ENCODE measurements around the gene ZNF652. TPM values are rescaled to one million over a fixed set of nuclear protein-coding genes. Genes with fewer than 3 reads are reported as not detected.

ZNF652 gene
- total and polyA plus RNA-seq, 3 donors from 2014 or later, result 32.3 to 62.3 (median 51.2) TPM

DNA sequence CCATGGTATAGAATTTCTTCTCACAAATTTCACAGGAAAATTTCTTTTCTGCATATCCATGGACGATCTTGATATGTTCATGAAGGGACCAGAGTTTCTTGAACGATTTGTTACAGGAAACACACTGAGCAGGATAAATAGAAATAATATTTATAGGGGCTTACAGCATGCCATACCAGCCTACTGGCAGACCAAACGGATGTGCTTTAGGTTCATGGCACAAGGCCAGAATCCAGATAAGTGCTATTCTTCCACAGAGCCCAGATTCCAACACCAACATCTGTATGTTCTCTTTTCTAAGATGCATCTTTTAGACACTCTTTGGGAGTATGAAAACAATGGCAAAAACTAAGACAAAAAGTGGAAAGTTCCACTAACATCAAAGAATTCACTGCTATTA, 49.3 kb downstream of the ZNF652 start:
- no peaks in the 10 kb centered on the region for H3K36me3 ChIP-seq (ENCODE audit: low read depth, missing control alignments)
- DNase-seq, result no peak
- no peaks in the 10 kb centered on the region for H3K27me3 ChIP-seq
- no peak overlapping the region for H3K4me3 ChIP-seq
- no peak overlapping the region for H3K27ac ChIP-seq
- intact Hi-C loops (cut with DNase I; ENCODE audit: low total_unique reads), result no loop called here
- H3K4me1 ChIP-seq, result peaks cover 5% of the 10 kb centered on the region
- WGBS, 2 donors, result 74 to 80% methylated on average over 3 of the region's 3 CpGs
- no peaks in the 10 kb centered on the region for H3K9me3 ChIP-seq
- no peak for TF ChIP-seq POLR2A (IDR thresholded peaks at IDR 0.05)
- TF ChIP-seq, protein P1, sequence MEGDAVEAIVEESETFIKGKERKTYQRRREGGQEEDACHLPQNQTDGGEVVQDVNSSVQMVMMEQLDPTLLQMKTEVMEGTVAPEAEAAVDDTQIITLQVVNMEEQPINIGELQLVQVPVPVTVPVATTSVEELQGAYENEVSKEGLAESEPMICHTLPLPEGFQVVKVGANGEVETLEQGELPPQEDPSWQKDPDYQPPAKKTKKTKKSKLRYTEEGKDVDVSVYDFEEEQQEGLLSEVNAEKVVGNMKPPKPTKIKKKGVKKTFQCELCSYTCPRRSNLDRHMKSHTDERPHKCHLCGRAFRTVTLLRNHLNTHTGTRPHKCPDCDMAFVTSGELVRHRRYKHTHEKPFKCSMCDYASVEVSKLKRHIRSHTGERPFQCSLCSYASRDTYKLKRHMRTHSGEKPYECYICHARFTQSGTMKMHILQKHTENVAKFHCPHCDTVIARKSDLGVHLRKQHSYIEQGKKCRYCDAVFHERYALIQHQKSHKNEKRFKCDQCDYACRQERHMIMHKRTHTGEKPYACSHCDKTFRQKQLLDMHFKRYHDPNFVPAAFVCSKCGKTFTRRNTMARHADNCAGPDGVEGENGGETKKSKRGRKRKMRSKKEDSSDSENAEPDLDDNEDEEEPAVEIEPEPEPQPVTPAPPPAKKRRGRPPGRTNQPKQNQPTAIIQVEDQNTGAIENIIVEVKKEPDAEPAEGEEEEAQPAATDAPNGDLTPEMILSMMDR (IDR thresholded peaks at IDR 0.05), result no peak

DNA sequence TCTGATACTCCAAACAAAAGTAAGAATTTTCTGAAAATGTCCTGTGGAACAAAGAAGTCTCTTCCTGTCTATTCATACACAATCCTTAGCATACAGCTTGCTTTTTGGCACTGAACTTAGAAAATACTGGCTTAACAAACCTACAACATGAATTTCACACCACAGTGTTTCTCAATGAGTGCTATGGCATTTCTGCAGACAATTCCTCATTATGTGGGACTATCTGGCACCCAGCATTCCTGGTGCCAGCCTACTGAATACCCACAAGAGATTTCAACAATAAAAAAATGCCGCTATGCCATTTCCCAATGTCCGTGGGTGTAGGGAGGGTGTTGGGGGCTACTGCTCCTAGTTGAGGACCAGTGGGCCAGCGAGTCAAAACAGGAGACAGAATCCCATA, 62.1 kb downstream of the ZNF652 start:
- H3K27me3 ChIP-seq, result no peaks in the 10 kb centered on the region
- no peaks in the 10 kb centered on the region for H3K36me3 ChIP-seq (ENCODE audit: low read depth, missing control alignments)
- no peak overlapping the region for H3K4me3 ChIP-seq
- H3K27ac ChIP-seq, result no peak overlapping the region
- TF ChIP-seq POLR2A (IDR thresholded peaks at IDR 0.05), result no peak
- TF ChIP-seq, protein P1 (IDR thresholded peaks at IDR 0.05), result no peak
- H3K4me1 ChIP-seq, result no peaks in the 10 kb centered on the region
- no peak for DNase-seq
- no peaks in the 10 kb centered on the region for H3K9me3 ChIP-seq
- WGBS, 2 donors, result 80 to 83% methylated on average over 3 of the region's 3 CpGs
- intact Hi-C loops (cut with DNase I; ENCODE audit: low total_unique reads), result no loop called here

DNA sequence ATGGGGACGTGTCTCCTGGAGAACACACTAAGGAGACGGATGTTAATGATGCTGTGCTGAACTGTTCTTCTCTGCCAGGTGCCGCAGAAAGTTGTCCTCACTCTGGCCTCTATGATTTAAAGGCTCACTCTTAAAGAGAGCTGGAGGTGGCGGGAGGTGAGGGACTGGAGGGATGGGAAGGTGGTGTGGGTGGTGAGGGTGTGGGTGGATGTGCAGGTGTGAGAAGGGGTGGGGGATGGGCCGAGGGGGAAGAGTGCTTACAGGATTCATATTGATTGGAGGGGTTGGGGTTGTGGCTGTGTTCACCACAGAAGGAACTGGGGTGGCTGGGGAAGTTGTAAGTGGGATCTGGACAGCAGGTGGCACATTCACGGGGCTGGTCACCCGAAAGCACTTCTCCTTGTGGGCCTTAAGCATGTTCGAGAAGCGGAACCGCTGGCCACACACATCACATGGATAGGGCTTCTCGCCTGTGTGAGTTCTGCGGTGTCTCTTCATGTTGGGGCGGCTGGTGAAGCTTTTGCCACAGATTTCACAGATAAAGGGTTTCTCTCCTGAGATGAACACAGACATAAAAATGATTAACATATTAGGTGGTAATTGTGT, 63.6 kb downstream of the ZNF652 start:
- TF ChIP-seq, protein P1 (IDR thresholded peaks at IDR 0.05), result no peak
- TF ChIP-seq POLR2A (IDR thresholded peaks at IDR 0.05), result no peak
- Histone ChIP-seq H3K27me3 (no peaks in the 10 kb centered on the region), H3K4me1 (no peaks in the 10 kb centered on the region), H3K27ac (no peak overlapping the region), H3K36me3 (ENCODE audit: low read depth, missing control alignments) (no peaks in the 10 kb centered on the region), H3K9me3 (no peaks in the 10 kb centered on the region), H3K4me3 (no peak overlapping the region)
- intact Hi-C loops (cut with DNase I; ENCODE audit: low total_unique reads), result no loop called here
- DNase-seq, result no peak
- 85 to 89% methylated on average over 13 of the region's 13 CpGs for WGBS, 2 donors

DNA sequence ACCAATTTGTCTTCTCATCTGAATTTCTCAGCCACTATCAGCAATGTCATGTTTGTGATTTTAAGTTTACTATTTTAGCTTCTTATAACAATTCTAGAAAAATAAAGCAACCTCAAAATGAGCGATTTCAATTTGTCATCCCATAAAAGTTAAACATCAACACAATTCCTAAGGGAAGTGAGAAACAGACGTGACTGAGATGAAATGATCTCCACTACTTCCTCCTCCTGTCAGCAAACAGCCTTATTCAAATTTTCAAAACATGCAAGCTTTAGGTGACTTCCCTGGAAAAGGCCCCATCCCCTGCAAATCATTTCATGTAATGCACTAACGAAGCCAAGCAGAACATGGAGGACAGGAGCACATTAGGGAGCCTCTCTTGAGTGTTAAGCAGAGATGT, 64.9 kb downstream of the ZNF652 start:
- no peak for DNase-seq
- no peaks in the 10 kb centered on the region for H3K27me3 ChIP-seq
- H3K9me3 ChIP-seq, result no peaks in the 10 kb centered on the region
- H3K4me1 ChIP-seq, result no peaks in the 10 kb centered on the region
- TF ChIP-seq, protein P1 (IDR thresholded peaks at IDR 0.05), result no peak
- no peak for TF ChIP-seq POLR2A (IDR thresholded peaks at IDR 0.05)
- H3K27ac ChIP-seq, result no peak overlapping the region
- intact Hi-C loops (cut with DNase I; ENCODE audit: low total_unique reads), result no loop called here
- no peak overlapping the region for H3K4me3 ChIP-seq
- 77 to 78% methylated on average over 3 of the region's 3 CpGs for WGBS, 2 donors
- no peaks in the 10 kb centered on the region for H3K36me3 ChIP-seq (ENCODE audit: low read depth, missing control alignments)

DNA sequence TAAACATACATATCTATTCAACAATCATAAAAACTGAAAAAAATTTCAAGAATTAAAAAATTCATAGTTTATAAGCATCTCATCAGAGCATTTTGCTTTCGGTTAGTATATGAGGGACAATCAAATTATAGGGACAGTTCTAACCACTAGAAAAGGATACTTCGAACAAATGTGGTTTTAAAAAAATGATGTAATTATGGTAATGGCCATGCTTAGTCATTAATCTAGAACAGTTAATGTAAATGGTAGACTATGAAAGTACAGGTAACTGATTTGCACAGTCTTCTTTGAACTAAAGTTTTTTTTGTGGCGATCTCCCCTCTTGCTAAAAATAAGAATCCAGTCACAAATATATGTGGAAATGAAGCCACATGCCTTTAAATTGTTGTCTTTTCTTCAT, 67.9 kb downstream of the ZNF652 start:
- intact Hi-C loops (cut with DNase I; ENCODE audit: low total_unique reads), result no loop called here
- WGBS, 2 donors, result 81 to 82% methylated on average over 3 of the region's 3 CpGs
- peaks cover 8% of the 10 kb centered on the region for H3K4me1 ChIP-seq

More for the DNA sequence above, 67.9 kb downstream of the ZNF652 start:
- H3K9me3 ChIP-seq, result no peaks in the 10 kb centered on the region
- H3K36me3 ChIP-seq (ENCODE audit: low read depth, missing control alignments), result no peaks in the 10 kb centered on the region
- no peak overlapping the region for H3K4me3 ChIP-seq
- H3K27me3 ChIP-seq, result no peaks in the 10 kb centered on the region
- TF ChIP-seq, protein P1 (IDR thresholded peaks at IDR 0.05), result no peak
- TF ChIP-seq POLR2A (IDR thresholded peaks at IDR 0.05), result no peak
- H3K27ac ChIP-seq, result peak overlapping the region in 1 of 2 donors; percentile 39
- DNase-seq, result no peak
